HUES64 (cell line): Measurements from ENCODE around the gene GNAT1.
A peak's percentile ranks its signal among the peaks of the same experiment; 100 is the strongest.
"Not testable (repeated sequence)": the region's sequence is repeated elsewhere in the genome, so short reads cannot be mapped to it uniquely, and the experiment has no call there.

Experiments used
- H3K27ac ChIP-seq: 2 replicates; pipeline ENCODE4 v1.7.0; 2013; ENCODE audit warnings: low read depth, low read length, inconsistent platforms
- H3K27me3 ChIP-seq: 2 replicates; pipeline ENCODE4 v1.6.1; 2013; ENCODE audit warnings: mild to moderate bottlenecking, low read length; ENCODE audit not compliant: insufficient read depth
- H3K36me3 ChIP-seq: 2 replicates; pipeline ENCODE4 v1.6.1; 2013; ENCODE audit warnings: mild to moderate bottlenecking, low read length; ENCODE audit not compliant: insufficient read depth
- H3K4me1 ChIP-seq: 2 replicates; pipeline ENCODE4 v1.6.1; 2013; ENCODE audit warnings: mild to moderate bottlenecking, low read length, moderate library complexity; ENCODE audit not compliant: insufficient read depth
- H3K4me3 ChIP-seq: 2 replicates; pipeline ENCODE4 v1.5.1; 2013; ENCODE audit warnings: mild to moderate bottlenecking, low read length, moderate library complexity
- H3K9ac ChIP-seq: 2 replicates; pipeline ENCODE4 v1.6.1; 2013; ENCODE audit warnings: mild to moderate bottlenecking, low read depth, low read length
- H3K9me3 ChIP-seq: 2 replicates; pipeline ENCODE4 v1.6.1; 2013; ENCODE audit warnings: low read depth, low read length; ENCODE audit not compliant: insufficient read depth
- WGBS: fragments of 150-250, 120-280 bp; methylation state at CpG from one replicate; pipeline ENCODE4 v1.1.7; 2013; ENCODE audit warnings: missing lambda C conversion rate; 5-methylcytosine and 5-hydroxymethylcytosine counted together

Gene GNAT1

GRCh38 chr3:50204804-50205412 is 13.5 kb downstream of the GNAT1 start, which contains the start of gene SLC38A3:
SLC38A3 (plus strand) TSS chr3:50205271; CDS start chr3:50214200, 8,929 bp downstream.
- Histone ChIP-seq H3K4me1 (peaks cover 5% of the 10 kb centered on the region; the same call in 1 of the 2 replicates), H3K9ac (no peak within 1 kb of the TSS), H3K27me3 (peaks cover 37% of the 10 kb centered on the region), H3K27ac (no peak within 1 kb of the TSS), H3K4me3 (peak within 1 kb of the TSS; percentile 66), H3K9me3 (no peaks in the 10 kb centered on the region), H3K36me3 (no peaks in the 10 kb centered on the region)
- WGBS, result 2% methylated on average over 39 of the region's 41 CpGs

GRCh38 chr3:50205413-50206276 is 14.2 kb downstream of the GNAT1 start:
- no peaks in the 10 kb centered on the region for H3K9me3 ChIP-seq
- peaks cover 5% of the 10 kb centered on the region; the same call in 1 of the 2 replicates for H3K4me1 ChIP-seq
- H3K27ac ChIP-seq, result no peak overlapping the region
- peaks cover 37% of the 10 kb centered on the region for H3K27me3 ChIP-seq
- peak overlapping the region; percentile 66 for H3K4me3 ChIP-seq
- no peak overlapping the region for H3K9ac ChIP-seq
- 2% methylated on average over 67 of the region's 67 CpGs for WGBS
- H3K36me3 ChIP-seq, result no peaks in the 10 kb centered on the region

- no peaks in the 10 kb centered on the region for H3K9me3 ChIP-seq
- no peak overlapping the region for H3K27ac ChIP-seq
- WGBS, result 95% methylated on average over 17 of the region's 17 CpGs
- H3K27me3 ChIP-seq, result peaks cover 37% of the 10 kb centered on the region
- H3K4me1 ChIP-seq, result peaks cover 5% of the 10 kb centered on the region
- H3K4me3 ChIP-seq, result no peak overlapping the region
- no peak overlapping the region for H3K9ac ChIP-seq
- H3K36me3 ChIP-seq, result no peaks in the 10 kb centered on the region
Observed at GRCh38 chr3:50207359-50208042, 16.1 kb downstream of the GNAT1 start.

- Histone ChIP-seq H3K36me3 (no peaks in the 10 kb centered on the region), H3K4me1 (no peaks in the 10 kb centered on the region; the same call in none of the 2 replicates), H3K27ac (no peak overlapping the region), H3K27me3 (peaks cover 31% of the 10 kb centered on the region), H3K4me3 (no peak overlapping the region), H3K9me3 (no peaks in the 10 kb centered on the region), H3K9ac (no peak overlapping the region)
- 80% methylated on average over 14 of the region's 14 CpGs for WGBS
Observed at GRCh38 chr3:50208677-50209344, 17.4 kb downstream of the GNAT1 start.

- Histone ChIP-seq H3K4me3 (no peak overlapping the region), H3K4me1 (no peaks in the 10 kb centered on the region; the same call in none of the 2 replicates), H3K27ac (no peak overlapping the region), H3K9me3 (no peaks in the 10 kb centered on the region), H3K9ac (no peak overlapping the region), H3K36me3 (no peaks in the 10 kb centered on the region), H3K27me3 (peaks cover 21% of the 10 kb centered on the region)
- 93% methylated on average over 5 of the region's 5 CpGs for WGBS
Observed at GRCh38 chr3:50210176-50210509, 18.7 kb downstream of the GNAT1 start.

GRCh38 chr3:50210510-50211367 is 19.3 kb downstream of the GNAT1 start:
- Histone ChIP-seq H3K4me1 (no peaks in the 10 kb centered on the region; the same call in none of the 2 replicates), H3K27ac (no peak overlapping the region; the same call in 1 of the 2 replicates), H3K36me3 (no peaks in the 10 kb centered on the region), H3K27me3 (peaks cover 15% of the 10 kb centered on the region), H3K9me3 (no peaks in the 10 kb centered on the region), H3K9ac (no peak overlapping the region), H3K4me3 (no peak overlapping the region)
- 72% methylated on average over 13 of the region's 13 CpGs for WGBS

- 84% methylated on average over 4 of the region's 5 CpGs for WGBS
- not testable (repeated sequence) for H3K36me3 ChIP-seq, H3K9ac ChIP-seq, H3K4me1 ChIP-seq, H3K4me3 ChIP-seq, H3K27me3 ChIP-seq, H3K9me3 ChIP-seq, H3K27ac ChIP-seq
Observed at GRCh38 chr3:50211368-50211717, 19.9 kb downstream of the GNAT1 start.

- 91% methylated on average over 2 of the region's 2 CpGs for WGBS
- Histone ChIP-seq H3K9me3 (no peaks in the 10 kb centered on the region), H3K9ac (no peak overlapping the region), H3K36me3 (no peaks in the 10 kb centered on the region), H3K4me1 (no peaks in the 10 kb centered on the region; the same call in 1 of the 2 replicates), H3K27me3 (peaks cover 3% of the 10 kb centered on the region), H3K4me3 (no peak overlapping the region), H3K27ac (no peak overlapping the region)
Observed at GRCh38 chr3:50211930-50212329, 20.5 kb downstream of the GNAT1 start.

GRCh38 chr3:50212502-50212901 is 21.1 kb downstream of the GNAT1 start:
- Histone ChIP-seq H3K9me3 (no peaks in the 10 kb centered on the region), H3K36me3 (no peaks in the 10 kb centered on the region), H3K4me3 (no peak overlapping the region), H3K4me1 (no peaks in the 10 kb centered on the region; the same call in 1 of the 2 replicates), H3K27ac (no peak overlapping the region), H3K27me3 (no peaks in the 10 kb centered on the region), H3K9ac (no peak overlapping the region)
- WGBS, result 80% methylated on average over 4 of the region's 4 CpGs

GRCh38 chr3:50212971-50213370 is 21.6 kb downstream of the GNAT1 start:
- H3K9me3 ChIP-seq, result no peaks in the 10 kb centered on the region
- no peaks in the 10 kb centered on the region for H3K36me3 ChIP-seq
- WGBS, result 95% methylated on average over 3 of the region's 3 CpGs
- no peak overlapping the region for H3K9ac ChIP-seq
- no peak overlapping the region for H3K4me3 ChIP-seq
- no peaks in the 10 kb centered on the region; the same call in 1 of the 2 replicates for H3K4me1 ChIP-seq
- no peaks in the 10 kb centered on the region for H3K27me3 ChIP-seq
- H3K27ac ChIP-seq, result no peak overlapping the region
